ENCODE data around the gene SFTPA2.
"Not testable (repeated sequence)": the region's sequence is repeated elsewhere in the genome, so short reads cannot be mapped to it uniquely, and the experiment has no call there.

Gene SFTPA2

DNA sequence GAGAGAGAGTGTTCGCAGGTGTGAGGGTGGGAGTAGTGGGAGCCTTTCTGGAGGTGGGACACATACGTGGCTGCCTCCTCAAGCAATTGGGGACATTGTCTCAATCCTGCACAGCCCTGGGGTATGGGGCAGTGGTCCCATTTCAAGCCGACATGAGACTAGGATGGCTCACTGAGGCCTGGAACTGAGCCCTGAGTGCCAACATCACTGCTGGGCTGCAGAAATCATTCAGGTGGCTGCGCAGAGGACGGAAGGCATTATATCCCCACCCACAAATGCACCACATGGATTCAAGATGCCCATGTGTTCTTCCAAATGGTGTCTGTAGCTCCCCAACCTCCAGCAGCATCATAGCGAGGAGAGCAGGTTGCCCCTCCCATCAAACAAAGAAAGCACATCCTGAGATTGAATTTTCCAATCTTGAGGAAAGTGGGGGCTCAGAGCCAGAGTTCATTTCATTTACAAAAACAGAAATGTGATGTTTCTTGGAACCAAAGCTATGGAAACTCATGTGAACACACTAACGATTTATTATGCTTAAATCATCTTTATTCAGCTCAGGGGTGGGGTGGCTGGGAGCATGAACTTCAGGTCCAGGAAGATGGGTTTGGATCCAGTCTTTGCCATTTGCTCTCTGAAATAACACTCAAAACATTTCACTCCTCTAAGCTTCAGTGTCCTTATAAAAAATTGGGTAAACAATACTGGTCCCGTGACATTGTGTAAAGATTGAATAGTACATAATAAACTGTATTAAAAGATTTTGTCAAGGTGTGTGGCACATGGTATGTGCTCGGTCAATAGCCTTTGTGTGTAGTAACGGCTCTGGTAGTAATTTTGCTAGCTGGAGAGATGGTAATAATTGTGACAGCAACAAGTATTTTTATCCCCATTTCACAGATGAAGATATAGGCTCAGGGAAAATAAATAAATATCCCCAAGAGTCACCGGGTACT is 4.6 kb downstream of the SFTPA2 start:
- no peak for DNase-seq (ENCODE audit: low spot score)
- no peak for TF ChIP-seq CTCF (IDR thresholded peaks at IDR 0.05; ENCODE audit: extremely low read depth, missing control alignments)

DNA sequence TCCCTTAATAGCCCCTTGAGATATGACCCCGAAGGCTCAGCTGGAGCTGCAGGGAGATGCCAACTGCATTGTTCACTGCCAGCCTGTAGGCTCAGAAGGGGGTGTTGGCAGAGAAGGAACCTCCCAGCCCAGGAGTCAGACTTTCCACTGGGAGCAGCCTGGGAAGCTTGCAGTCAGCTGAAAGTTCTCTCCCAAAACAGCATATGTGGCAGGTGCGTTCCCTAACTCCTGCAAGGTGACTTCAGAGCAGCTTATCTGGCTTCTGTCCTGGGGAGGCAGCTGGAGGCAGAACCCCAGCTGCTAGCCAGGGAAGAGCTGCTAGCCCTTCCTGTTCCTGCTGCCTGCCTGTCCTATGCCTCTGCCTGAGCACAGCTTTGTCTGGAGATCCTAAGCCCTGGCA is 8.1 kb downstream of the SFTPA2 start:
- no peak for DNase-seq (ENCODE audit: low spot score)
- TF ChIP-seq CTCF (IDR thresholded peaks at IDR 0.05; ENCODE audit: extremely low read depth, missing control alignments), result no peak

GRCh38 chr10:79547973-79548372 is 12.2 kb downstream of the SFTPA2 start:
- no peak for DNase-seq (ENCODE audit: low spot score)
- no peak for TF ChIP-seq CTCF (IDR thresholded peaks at IDR 0.05; ENCODE audit: extremely low read depth, missing control alignments)

GRCh38 chr10:79547128-79547527 is 13.1 kb downstream of the SFTPA2 start:
- not testable (repeated sequence) for DNase-seq (ENCODE audit: low spot score)

GRCh38 chr10:79544926-79545659 is 15.1 kb downstream of the SFTPA2 start:
- DNase-seq (ENCODE audit: low spot score), result not testable (repeated sequence)

DNA sequence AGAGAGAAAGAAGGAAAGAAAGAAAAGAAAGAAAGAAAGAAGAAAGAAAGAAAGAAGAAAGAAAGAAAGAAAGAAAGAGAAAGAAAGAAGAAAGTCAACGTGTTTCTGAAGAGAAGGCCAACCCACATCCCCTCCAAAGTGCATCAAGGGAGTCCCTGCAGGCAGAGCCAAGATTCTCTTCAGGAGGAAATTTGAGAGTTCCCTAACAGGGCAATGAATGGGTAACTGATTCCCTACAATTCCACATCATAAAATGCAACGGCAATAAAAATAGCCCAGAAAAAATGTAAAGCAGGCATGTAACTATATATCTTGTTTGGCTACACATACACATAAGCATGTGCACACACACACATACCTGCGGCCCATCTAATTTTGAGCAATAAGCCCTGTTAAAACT is 15.8 kb downstream of the SFTPA2 start:
- DNase-seq (ENCODE audit: low spot score), result not testable (repeated sequence)

DNA sequence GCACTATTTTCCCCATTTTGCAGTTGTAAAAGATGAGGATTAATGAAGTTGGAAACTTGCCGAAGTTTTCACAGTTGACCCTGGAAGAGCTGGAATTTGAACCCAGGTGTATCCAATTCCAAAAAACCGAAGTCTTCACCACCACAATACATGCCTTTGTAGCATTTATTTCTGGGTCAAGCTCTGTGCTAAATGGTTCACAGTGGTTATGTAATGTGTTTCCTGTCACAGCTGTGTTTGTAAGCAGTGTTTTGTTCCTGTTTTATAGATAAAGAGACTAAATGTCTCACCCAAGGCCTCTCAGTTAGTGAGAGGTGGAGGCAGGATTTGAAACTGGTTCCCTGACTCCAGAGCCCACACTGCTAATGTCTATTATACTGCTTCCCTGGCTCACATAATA is 17.6 kb downstream of the SFTPA2 start:
- no peak for TF ChIP-seq CTCF (IDR thresholded peaks at IDR 0.05; ENCODE audit: extremely low read depth, missing control alignments)
- no peak for DNase-seq (ENCODE audit: low spot score)

DNA sequence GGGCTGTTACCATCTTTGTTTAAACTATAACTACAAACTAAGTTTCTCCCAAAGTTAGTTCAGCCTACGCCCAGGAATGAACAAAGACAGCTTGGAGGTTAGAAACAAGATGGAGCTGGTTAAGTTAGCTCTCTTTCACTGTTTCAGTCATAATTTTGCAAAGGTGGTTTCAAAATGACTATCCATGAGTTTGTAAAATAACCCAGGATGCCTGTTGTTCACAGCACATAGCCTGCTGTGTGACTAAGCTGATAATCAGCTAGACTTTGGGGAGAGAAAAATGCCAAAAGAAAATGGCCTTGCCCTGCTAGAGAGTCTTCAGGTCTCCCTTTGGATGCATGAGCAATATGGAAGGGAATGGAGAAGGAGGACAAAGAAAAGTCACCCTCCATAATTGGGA is 19.3 kb downstream of the SFTPA2 start:
- not testable (repeated sequence) for DNase-seq (ENCODE audit: low spot score)

- not testable (repeated sequence) for DNase-seq (ENCODE audit: low spot score)
Measured at GRCh38 chr10:79538311-79538710, 21.9 kb downstream of the SFTPA2 start.

GRCh38 chr10:79533903-79534175 is 26.4 kb downstream of the SFTPA2 start:
- DNase-seq (ENCODE audit: low spot score), result not testable (repeated sequence)

GRCh38 chr10:79533142-79533902 is 26.9 kb downstream of the SFTPA2 start:
- DNase-seq (ENCODE audit: low spot score), result not testable (repeated sequence)

- DNase-seq (ENCODE audit: low spot score), result not testable (repeated sequence)
Measured at GRCh38 chr10:79528261-79528660, 31.9 kb downstream of the SFTPA2 start.

DNA sequence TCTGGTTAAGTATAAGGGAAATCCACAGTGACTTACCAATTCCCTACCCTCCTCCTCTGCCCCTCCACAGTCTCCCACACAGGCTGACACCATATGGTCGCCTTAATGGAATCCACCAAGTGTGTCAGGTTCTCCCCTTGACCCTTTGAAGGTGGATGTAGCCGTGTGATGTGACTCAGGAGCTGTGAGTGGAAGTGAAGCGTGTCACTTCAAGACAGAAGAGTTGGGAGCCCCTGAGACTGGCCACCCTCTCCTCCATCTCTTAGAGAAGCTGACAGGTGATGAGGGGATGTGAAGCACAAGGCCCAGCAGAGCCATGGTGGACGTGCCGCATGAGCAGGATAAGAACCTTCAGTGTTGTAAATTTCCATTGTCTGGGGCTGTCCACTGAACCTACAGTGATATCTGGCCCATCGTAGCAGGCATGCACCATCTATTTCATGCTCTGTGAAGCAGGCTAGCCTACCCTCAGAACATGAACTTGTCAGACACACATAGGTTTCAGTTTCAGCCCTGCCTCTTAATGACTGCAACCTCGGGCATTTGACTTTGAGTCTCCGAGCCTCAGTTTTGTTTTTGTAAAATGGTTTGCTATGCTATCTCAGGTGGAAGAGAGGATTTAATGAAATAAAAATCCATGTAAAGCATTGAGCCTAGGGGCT is 35.0 kb downstream of the SFTPA2 start:
- DNase-seq (ENCODE audit: low spot score), result not testable (repeated sequence)

GRCh38 chr10:79523157-79523853 is 36.9 kb downstream of the SFTPA2 start:
- DNase-seq (ENCODE audit: low spot score), result not testable (repeated sequence)

Data from GM20000 (cell line).